ENCODE data around the gene LRRC3C. TPM values are rescaled to one million over a fixed set of nuclear protein-coding genes. Genes with fewer than 3 reads are reported as not detected.

Gene LRRC3C
- polyA plus RNA-seq, 1 donor: not detected

DNA sequence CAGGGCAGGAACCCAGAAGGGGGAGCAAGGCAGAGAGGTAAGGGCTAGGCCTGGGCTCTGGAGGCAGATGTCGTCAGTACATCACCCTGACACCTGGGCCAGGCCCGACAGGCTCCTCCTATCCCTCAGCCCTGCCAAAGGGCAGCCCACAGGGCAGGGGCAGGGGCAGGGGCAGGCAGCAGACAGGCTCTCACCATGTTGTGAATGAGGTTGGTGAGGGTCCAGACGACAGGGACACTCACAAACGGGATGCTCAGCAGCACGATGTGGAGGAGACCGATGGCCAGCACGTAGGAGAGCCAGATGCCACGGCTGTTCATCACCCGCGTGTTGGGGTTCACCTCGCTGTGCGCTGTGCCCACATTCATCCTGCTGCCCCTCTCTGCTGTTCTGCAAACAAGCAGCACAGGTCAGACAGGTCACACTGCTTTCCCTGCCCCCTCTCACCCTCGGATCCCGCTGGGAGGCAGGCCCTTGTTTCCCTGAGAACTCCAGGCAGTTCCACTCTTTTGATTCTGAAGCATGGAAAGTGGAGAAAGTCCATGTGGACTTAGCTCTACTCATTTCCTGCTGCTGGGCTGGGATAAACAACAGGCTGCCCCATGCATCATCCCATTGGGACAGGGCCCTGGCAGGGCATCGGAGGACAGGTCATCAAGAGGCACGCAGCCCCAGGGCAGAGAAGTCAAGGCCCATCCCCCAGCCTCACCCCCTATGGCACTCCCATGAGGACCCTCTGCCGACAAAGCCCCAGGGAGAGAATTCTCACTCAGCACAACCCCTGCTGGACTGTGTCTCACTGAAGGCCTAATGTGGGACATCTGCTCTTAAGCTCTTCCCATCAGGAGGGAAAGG, 3.5 kb upstream of the LRRC3C start:
- DNase-seq: no peak

DNA sequence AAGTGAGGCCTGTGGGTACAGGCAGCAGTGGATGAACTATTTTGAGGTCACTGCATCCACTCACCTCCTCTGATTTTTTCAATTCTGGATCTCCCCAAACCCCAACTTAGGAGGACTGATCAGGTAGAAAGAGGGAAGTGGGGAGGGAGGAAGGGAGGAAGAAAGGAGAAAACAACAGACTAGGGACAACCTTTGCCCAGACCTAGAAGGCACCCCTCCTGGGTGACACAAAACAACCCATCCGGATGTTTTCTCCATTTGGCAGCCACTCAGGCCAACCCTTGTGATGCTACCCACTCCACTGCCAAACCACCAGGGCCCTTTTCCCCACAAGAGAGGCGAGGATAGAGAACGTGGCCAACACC, 2.9 kb upstream of the LRRC3C start:
- no peak for DNase-seq

DNA sequence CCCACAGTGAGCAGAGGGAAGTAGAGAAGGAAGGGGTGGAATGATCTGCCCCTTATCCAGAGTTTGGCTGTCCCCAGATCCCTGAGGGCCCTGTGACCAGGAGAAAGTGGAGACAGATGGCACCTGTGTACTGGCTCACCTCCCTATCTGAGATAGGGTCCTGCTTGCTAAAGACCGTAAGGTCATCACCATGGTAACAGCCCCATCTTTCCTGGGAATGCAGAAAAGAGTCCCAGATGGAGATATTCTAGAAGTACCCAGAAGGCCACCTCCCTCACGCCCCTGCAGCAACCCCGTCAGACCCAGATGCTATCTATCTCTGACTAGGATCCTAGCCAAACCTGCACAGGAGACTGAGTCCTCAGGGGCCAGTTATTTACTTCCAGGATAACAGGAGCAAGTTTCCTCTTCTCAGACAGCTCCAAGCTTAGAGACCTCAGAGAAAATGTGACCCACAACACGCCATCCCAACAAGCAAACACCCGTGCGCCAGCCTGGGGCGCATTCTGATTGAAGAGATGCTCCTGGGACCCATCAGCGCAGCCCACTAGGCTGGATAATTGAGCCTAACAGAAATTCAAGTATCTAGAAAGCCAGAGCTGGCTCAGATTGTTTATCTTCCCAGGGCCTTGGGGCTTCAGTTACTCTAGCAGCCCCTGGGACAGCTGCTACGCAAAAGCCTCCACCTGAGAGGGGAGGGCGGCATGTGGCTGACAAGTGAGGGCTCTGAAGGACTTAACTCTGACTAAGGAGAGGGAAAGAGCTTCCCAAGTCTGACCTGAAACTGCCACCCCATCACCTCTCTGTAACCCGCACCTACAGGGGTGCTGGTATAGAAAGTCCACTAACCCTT, 2.0 kb upstream of the LRRC3C start:
- DNase-seq: no peak

DNA sequence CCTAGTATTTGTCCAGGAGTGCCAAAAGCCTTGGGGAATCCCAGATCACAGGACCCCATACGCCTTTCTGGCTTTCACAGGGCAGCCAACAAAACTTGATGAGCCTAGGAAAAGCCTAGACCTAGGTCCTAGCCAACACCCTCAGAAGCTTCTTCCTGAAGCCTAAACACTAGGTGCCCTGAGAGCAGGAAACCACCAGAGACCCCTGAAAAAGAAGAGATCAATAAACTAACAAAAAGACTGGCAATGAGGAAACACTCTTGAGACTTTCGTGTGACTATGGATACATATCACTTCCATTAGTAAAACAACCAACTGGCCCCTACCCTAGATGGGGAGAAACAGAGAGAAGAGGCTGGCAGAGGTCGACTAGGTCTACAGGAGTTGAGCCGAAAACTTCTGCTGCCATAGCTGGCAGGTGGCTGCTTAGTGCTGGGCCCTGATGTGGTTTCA, 1.4 kb upstream of the LRRC3C start:
- DNase-seq: no peak

DNA sequence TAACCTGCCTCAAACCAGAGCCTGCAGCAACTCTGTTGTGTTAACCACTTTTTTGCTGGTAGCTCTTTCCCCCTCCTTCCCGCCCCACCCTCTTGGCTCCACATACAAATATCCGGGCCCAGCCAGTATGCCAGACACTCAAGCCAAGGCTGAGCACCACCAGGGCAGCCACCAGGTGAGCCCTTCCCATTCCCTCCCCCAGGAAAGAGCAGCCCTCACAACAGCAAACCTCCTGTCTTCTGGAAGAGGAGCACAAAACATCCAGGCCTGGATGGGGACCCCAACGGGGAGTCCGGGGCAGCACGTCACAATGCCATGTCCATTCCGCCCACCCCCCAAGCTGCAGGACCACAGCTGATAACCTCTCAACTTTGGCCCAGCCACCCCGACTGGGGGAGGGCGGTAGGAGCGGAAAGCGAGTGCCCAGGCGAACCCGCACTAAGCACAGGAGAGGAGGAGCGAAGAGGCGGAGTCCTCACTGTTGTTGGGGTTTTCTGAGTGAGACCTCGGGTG, 888 bp upstream of the LRRC3C start:
- DNase-seq: no peak

DNA sequence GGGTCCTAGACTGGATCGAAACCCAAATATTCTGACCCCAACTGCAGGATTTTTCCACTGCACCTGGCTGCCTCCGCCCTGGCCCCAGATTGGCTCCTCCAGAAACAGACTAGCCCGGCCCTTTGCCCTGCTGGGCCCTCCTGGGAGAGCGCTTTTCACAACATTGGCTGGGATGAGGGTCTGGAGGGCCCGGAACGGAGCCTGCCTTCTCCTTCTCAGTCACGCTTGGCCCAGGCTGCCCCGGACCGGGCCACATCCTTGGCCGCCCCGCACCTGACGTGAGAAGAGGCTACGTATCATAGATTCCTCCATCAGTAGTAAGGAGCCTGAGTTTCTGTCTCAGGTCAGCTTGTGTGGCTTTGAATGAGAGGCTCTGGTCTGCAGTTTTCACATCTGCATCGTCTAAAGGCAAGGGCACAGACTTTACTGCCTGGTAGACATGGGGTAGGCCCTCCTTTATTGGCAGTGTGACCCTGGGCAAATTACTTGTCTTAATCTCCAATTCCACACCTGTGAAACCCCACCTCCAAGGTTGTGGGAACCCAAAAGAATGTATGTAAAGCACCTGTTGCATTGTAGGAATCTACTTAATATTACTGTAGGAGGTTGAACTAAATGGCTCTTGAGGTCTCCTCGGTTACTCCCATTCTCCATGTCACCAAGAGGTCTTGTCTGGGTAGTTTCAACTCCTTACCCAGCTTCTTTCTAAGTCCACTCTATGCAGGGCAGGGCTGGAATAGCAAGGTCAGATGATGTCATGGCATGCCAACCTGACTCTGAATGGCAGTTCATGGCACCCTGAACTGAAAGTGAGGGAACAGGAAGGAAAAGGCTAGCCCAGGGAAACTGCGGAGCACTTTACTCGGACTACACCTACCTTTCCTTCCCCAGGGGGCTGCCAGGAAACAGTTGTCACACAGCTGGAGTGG, 661 bp downstream of the LRRC3C start:
- DNase-seq: no peak

DNA sequence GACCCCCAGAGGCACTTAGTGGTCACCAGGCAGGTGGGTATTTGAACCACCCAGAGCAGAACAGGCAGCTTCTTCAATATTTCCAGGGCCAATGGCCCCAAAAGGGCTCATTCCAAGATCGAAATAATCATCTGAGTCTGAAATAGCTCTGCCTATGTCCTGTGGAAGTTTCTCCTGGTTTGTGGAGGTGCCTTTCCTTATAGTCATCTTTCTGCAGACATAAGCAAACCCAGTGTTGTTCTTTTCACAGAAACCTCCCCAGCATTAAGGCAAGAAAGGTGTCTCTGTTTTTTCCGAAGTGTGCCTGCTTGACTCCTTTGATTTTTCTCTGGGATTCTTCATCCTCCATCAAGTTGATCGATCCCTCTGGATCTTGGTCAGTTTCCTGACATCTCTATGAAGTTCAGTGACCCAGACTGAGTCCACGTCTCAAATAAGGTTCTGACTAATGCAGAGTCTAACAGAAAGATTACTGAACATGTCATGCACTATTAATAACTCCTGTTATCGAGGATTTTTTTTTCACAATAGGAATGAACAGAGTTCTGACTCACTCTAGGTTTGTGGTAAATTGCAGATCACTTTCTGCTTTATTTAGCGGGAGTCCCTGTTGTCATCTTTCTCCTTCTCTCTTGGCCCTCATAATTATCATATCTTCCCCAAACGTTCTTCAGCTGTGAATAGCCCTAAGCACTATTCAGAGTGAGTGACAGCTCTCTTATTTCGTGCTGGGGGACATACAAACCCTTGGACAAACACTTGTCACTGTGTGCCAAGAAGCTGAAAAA, 1.5 kb downstream of the LRRC3C start:
- DNase-seq: no peak

DNA sequence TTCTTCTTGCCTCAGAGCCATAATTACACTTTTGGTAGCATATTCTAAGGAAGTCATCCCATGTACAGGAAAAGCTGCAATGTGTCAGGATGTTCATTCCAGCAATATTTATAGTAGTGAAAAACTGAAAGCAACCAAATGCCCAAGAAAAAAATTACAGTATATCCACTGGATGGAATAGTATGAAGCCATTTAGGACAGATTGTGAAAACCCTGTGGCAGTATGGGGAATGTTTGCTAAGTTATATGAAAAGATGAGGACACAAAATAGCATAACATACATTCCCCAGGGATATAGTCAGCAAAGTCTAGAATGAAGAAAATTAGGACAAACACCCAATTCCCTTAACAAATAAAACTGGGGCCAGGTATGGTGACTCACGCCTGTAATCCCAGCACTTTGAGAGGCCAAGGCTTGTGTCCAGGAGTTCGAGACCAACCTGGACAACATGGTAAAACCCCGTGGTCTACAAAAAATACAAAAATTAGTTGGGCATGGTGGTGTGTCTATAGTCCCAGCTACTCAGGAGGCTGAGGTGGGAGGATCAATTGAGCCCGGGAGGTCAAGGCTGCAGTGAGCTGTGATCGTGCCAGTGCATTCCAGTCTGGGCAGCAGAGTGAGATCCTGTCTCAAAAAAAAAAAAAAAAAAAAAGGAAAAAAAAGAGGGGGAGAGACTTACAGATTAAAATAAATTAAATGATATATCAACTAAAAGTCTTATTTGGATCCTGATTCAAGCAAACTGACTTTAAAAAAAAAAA, 2.3 kb downstream of the LRRC3C start:
- DNase-seq: no peak

DNA sequence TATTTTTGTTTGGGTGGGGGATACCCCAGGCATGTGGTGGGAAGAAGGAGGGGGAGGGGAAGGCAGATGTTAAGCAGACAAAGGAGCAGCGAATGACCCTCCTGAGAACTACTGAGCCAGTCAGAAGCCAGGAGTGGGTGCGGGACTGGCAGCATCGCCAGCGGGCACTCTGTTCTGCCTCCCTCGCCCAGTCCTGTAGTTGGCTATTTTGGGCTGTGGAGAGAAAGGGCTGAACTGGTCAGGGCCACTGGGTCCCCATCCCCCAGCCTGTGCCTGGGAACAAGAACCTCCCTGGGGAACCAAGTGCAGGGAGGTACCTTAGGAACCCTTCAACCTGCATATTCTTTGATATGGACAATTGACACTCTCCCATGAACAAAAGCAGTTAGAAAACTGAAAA, 6.4 kb downstream of the LRRC3C start:
- no peak for DNase-seq

DNA sequence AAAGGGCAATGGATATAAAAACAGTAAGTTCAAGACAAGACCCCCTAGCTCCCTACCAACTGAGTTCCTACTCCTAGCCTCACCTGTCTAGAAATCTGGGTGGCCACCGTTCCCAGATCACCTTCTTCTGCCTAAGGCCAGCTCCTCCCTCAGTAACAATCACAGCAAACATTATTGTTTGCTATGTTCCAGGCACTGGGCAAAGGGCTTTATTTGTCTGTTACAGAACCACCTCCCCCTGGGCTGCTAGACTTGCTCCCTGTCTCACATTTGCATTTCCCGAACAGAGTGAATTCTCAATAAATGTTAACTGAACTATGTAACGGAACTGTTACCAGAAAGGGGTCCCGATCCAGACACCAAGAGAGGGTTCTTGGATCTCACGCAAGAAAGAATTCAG, 6.8 kb downstream of the LRRC3C start:
- DNase-seq: no peak

DNA sequence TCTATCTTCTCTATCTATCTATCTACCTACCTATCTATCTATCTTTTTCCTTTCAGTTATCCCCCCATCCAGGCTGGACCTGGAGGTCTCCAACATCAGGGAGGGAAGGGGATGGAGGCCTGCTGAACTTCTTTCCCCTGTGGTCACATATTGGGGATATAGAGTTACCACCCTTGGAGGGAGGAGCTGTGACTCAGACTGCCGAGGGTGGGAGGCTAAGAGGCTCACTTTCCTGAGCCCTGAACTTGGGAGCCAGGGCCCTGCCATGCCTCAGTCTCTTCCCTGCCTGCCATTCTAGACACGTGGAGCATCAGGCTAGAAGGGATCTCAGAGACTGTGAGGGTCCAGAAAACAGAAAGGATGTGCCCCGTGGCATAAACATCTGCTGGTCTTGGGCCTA, 8.4 kb downstream of the LRRC3C start:
- DNase-seq: no peak

DNA sequence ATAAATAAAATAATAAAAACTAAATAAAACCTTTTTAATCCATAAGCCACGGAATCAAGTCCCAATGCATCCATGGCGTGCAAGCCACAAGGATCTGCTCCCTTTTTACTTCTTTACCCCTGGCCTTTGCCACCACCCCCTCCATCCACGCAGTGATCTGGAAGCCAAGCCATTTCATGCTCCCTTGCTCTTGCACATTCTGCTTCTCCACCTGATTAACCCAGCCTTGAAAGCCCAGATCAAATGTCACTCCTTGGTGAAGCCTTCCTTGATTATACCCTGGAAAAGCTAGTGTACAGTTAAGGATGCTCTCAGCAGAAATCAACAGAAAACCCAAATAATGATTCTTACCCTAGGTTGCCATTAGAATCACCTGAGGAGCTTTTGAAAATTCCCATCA, 9.9 kb downstream of the LRRC3C start:
- no peak for DNase-seq

DNA sequence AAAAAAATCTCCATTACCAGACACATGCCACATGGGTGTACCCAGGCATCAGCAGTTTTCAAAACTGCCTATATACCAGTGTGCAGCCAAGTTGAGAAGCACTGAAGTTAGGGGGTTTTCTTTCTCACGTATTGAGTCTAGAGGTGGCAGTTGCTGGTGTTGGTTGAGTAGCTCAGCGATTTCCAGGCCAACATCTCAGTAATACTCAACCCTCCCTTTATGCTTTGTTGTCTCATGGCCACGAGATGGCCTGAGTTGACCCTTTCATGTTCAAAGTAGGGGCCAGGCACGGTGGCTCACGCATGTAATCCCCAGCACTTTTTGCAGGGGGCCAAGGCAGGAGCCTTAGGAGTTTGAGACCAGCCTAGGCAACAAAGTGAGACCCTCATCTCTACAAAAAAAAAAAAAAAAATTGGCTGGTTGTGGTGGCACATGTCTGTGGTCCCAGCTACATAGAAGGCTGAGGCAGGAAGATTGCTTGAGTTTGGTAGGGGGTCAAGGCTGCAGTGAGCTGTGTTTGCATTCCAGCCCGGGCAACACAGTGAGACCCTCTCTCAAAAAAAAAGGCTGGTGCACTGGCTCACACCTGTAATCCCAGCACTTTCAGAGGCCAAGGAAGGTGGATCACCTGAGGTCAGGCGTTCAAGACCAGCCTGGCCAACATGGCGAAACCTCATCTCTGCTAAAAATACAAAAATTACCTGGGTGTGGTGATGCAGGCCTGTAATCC, 10.8 kb downstream of the LRRC3C start:
- DNase-seq: no peak

DNA sequence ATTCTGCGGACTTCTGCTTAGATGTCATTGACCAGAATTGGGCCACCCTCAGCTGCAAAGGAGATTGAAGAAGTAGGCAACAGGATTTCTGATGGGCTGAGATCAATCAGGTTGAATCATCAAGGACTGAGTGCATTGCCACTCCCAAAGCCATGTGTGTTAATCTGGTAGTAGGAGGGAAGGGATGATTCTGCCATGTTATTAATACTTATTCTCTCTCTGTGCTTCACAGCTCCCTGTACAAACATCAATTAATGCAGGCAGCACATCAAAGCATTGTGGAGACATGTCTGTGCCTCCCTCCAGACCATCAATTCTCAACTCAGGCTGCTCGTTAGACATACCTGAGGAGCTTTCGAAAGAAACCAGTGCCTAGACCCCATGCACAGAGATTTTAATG, 11.6 kb downstream of the LRRC3C start:
- no peak for DNase-seq

DNA sequence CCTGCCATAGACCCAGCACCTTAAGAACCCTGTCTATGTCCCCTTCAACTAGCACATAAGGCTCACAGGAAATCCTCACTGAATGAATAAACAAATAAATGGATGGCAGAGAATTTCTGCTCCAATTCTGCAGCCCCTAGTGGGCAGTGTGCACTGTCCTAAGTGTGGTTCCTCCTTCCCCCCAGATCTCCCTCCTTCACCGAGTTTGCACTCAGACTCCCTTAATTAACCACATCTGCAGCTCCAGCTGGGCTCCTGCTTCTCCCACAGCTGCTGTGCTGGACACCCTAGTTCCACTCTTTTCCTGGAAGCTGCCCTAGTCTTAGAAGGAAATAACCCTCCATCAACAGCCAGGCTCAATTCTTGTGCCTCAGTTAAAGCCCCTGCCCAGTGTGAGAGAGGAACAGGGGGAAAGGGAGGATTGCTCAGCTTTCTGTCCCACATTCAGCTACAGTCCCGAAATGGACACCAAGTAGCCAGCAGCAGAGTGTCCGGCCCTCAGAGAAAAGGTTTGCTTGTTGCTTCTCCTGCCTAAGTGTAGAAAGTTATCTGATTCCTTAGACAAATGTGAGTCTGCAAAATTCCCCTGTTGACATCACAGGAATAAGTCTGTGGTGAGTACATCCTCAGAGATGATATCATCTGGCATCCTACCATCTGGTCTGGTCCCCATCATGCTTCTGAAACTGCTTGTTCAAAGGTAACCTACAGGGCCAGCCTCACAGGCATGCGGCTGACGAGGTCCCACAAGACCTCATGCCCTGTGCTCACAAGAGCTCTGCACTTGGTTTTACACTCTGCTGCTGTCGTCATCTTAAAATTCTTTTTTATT, 12.3 kb downstream of the LRRC3C start:
- no peak for DNase-seq

DNA sequence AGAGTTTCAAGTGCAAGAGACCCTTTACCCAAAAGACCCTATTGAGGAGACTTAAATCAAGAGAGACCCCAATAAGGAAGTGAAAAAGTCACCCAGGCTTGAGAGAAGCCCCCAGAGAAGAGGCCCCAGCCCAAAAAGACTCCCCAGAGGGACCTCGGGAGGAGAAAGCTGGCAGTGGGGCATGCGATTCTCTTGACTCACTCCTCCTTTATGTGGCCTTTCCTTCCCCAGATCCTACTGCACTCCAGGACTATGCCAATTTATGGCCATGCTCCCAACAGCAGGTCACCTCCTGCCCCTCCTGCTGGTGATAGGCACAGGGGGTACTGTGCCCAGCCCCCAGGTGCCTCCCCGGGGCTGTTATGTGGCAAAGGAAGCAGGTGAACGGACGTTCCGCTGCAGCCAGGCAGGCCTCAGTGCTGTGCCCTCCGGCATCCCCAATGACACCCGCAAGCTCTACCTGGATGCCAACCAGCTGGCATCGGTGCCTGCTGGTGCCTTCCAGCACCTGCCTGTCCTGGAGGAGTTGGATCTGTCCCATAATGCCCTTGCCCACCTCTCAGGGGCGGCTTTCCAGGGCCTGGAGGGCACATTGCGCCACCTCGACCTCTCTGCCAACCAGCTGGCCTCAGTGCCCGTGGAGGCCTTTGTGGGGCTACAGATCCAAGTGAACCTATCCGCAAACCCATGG, 16.3 kb downstream of the LRRC3C start:
- DNase-seq: no peak

DNA sequence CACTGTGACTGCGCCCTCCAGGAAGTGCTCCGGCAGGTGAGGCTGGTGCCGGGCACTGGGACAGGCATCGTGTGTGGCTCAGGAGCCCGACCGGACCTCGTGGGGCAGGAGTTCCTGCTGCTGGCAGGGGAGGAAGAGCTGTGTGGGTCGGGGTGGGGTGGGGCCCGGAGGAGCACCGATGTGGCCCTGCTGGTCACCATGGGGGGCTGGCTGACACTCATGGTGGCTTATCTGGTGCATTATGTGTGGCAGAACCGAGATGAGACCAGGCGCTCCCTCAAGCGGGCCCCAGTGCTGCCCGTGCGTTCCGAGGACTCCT, 16.8 kb downstream of the LRRC3C start:
- no peak for DNase-seq
